ENCODE measurements around the gene RASA2. TPM values are rescaled to one million over a fixed set of nuclear protein-coding genes. Genes with fewer than 3 reads are reported as not detected.

Gene RASA2
- polyA plus RNA-seq, 1 donor from 2014 or later, result 37.5 TPM

DNA sequence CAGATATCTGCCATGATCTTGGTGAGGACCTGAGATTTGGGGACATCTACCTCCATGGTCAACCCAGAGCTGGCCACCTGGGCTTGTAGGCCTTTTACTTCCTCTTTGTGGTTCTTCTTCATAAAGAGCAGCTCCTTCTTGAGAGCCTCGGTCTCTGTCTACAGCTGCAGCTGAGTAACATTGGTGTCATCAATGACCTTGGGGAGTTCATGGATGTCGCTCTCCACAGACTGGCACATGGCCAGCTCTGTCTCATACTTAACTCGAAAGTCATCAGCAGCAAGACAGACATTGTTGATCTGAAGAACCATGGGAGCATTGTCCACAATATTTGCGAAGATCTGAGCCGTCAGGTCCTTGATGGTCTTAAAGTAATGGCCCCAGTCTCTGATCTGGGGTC is 15.7 kb upstream of the RASA2 start:
- Histone ChIP-seq H3K36me3 (ENCODE audit: insufficient read depth, low read length) (no peaks in the 10 kb centered on the region), H3K4me2 (ENCODE audit: low read length) (no peak overlapping the region), H4K20me1 (ENCODE audit: insufficient read depth) (no peaks in the 10 kb centered on the region), H3K9me2 (ENCODE audit: insufficient read depth, low read length) (no peaks in the 10 kb centered on the region), H3F3A (ENCODE audit: insufficient read depth, low read length, poor library complexity, severe bottlenecking) (no peaks in the 10 kb centered on the region), H3K4me3 (ENCODE audit: low read length) (no peak overlapping the region), H3K27ac (ENCODE audit: low read length) (no peak overlapping the region), H3K27me3 (ENCODE audit: insufficient read depth, low read depth, low read length) (no peaks in the 10 kb centered on the region), H3K79me2 (replicated peaks; ENCODE audit: insufficient read depth, low read length) (no peaks in the 10 kb centered on the region), H3K9ac (ENCODE audit: low read length) (no peak overlapping the region), H3K9me3 (ENCODE audit: low read length) (no peaks in the 10 kb centered on the region), H2AFZ (ENCODE audit: low read depth, low read length) (no peak overlapping the region)
- TF ChIP-seq TAF1 (IDR thresholded peaks at IDR 0.05; ENCODE audit: low read depth) (no peak), RAD21 (conservative IDR thresholded peaks at IDR 0.05) (no peak)

GRCh38 chr3:141476033-141476432 is 10.8 kb upstream of the RASA2 start:
- Histone ChIP-seq H3K4me3 (ENCODE audit: low read length) (no peak overlapping the region), H2AFZ (ENCODE audit: low read depth, low read length) (no peak overlapping the region), H3K9me2 (ENCODE audit: insufficient read depth, low read length) (no peaks in the 10 kb centered on the region), H3K36me3 (ENCODE audit: insufficient read depth, low read length) (no peaks in the 10 kb centered on the region), H3K9me3 (ENCODE audit: low read length) (no peaks in the 10 kb centered on the region), H3K27ac (ENCODE audit: low read length) (no peak overlapping the region), H4K20me1 (ENCODE audit: insufficient read depth) (no peaks in the 10 kb centered on the region), H3F3A (ENCODE audit: insufficient read depth, low read length, poor library complexity, severe bottlenecking) (no peaks in the 10 kb centered on the region), H3K4me2 (ENCODE audit: low read length) (no peak overlapping the region), H3K27me3 (ENCODE audit: insufficient read depth, low read depth, low read length) (no peaks in the 10 kb centered on the region), H3K79me2 (replicated peaks; ENCODE audit: insufficient read depth, low read length) (no peaks in the 10 kb centered on the region), H3K9ac (ENCODE audit: low read length) (no peak overlapping the region)
- TF ChIP-seq SMC3 (conservative IDR thresholded peaks at IDR 0.05; ENCODE audit: poor library complexity), result no peak
- no peak for TF ChIP-seq EP300 (conservative IDR thresholded peaks at IDR 0.05; ENCODE audit: poor library complexity, severe bottlenecking)
- TF ChIP-seq, protein P1, sequence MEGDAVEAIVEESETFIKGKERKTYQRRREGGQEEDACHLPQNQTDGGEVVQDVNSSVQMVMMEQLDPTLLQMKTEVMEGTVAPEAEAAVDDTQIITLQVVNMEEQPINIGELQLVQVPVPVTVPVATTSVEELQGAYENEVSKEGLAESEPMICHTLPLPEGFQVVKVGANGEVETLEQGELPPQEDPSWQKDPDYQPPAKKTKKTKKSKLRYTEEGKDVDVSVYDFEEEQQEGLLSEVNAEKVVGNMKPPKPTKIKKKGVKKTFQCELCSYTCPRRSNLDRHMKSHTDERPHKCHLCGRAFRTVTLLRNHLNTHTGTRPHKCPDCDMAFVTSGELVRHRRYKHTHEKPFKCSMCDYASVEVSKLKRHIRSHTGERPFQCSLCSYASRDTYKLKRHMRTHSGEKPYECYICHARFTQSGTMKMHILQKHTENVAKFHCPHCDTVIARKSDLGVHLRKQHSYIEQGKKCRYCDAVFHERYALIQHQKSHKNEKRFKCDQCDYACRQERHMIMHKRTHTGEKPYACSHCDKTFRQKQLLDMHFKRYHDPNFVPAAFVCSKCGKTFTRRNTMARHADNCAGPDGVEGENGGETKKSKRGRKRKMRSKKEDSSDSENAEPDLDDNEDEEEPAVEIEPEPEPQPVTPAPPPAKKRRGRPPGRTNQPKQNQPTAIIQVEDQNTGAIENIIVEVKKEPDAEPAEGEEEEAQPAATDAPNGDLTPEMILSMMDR (IDR thresholded peaks at IDR 0.05; ENCODE audit: poor library complexity, severe bottlenecking), result no peak
- TF ChIP-seq REST (IDR thresholded peaks at IDR 0.05; ENCODE audit: borderline replicate concordance), result no peak
- TF ChIP-seq MXI1 (conservative IDR thresholded peaks at IDR 0.05; ENCODE audit: poor library complexity, severe bottlenecking), result no peak
- TF ChIP-seq EZH2 (IDR thresholded peaks at IDR 0.05; ENCODE audit: borderline replicate concordance, insufficient read depth, low read length, poor library complexity, severe bottlenecking), result no peak
- TF ChIP-seq TAF1 (IDR thresholded peaks at IDR 0.05; ENCODE audit: low read depth), result no peak
- TF ChIP-seq POLR2AphosphoS5 (IDR thresholded peaks at IDR 0.05), result no peak
- TF ChIP-seq RAD21 (conservative IDR thresholded peaks at IDR 0.05), result no peak

- H3K27ac ChIP-seq (ENCODE audit: low read length), result no peak overlapping the region
- no peak overlapping the region for H3K4me3 ChIP-seq (ENCODE audit: low read length)
- H3K9me3 ChIP-seq (ENCODE audit: low read length), result no peaks in the 10 kb centered on the region
- no peaks in the 10 kb centered on the region for H3K27me3 ChIP-seq (ENCODE audit: insufficient read depth, low read depth, low read length)
- H3K9ac ChIP-seq (ENCODE audit: low read length), result no peak overlapping the region
- no peaks in the 10 kb centered on the region for H3K9me2 ChIP-seq (ENCODE audit: insufficient read depth, low read length)
- H3K4me2 ChIP-seq (ENCODE audit: low read length), result no peak overlapping the region
- no peaks in the 10 kb centered on the region for H3K79me2 ChIP-seq (replicated peaks; ENCODE audit: insufficient read depth, low read length)
- no peak overlapping the region for H2AFZ ChIP-seq (ENCODE audit: low read depth, low read length)
- H3K36me3 ChIP-seq (ENCODE audit: insufficient read depth, low read length), result no peaks in the 10 kb centered on the region
- no peaks in the 10 kb centered on the region for H3F3A ChIP-seq (ENCODE audit: insufficient read depth, low read length, poor library complexity, severe bottlenecking)
- H4K20me1 ChIP-seq (ENCODE audit: insufficient read depth), result no peaks in the 10 kb centered on the region
- TF ChIP-seq REST (IDR thresholded peaks at IDR 0.05; ENCODE audit: borderline replicate concordance) (no peak), TAF1 (IDR thresholded peaks at IDR 0.05; ENCODE audit: low read depth) (no peak), EZH2 (IDR thresholded peaks at IDR 0.05; ENCODE audit: borderline replicate concordance, insufficient read depth, low read length, poor library complexity, severe bottlenecking) (no peak), MXI1 (conservative IDR thresholded peaks at IDR 0.05; ENCODE audit: poor library complexity, severe bottlenecking) (no peak), EP300 (conservative IDR thresholded peaks at IDR 0.05; ENCODE audit: poor library complexity, severe bottlenecking) (no peak), SMC3 (conservative IDR thresholded peaks at IDR 0.05; ENCODE audit: poor library complexity) (no peak), RAD21 (conservative IDR thresholded peaks at IDR 0.05) (no peak)
- TF ChIP-seq, protein P1 (IDR thresholded peaks at IDR 0.05; ENCODE audit: poor library complexity, severe bottlenecking), result no peak
These were observed 9.6 kb upstream of the RASA2 start for GRCh38 chr3:141477224-141477623.
